SK-N-SH (cell line): ENCODE results near the gene ST3GAL2.

Experiments
- CTCF ChIP-seq: fragments of 200-600 bp; sonication (generic); IDR thresholded peaks from 2 replicates; pipeline ENCODE4 v1.6.1; 2017; ENCODE audit warnings: antibody characterized with exemption, mild to moderate bottlenecking, moderate library complexity
- GABPA ChIP-seq: IDR thresholded peaks from 2 replicates; pipeline ENCODE4 v1.4.0; 2012; ENCODE audit warnings: low read depth, mild to moderate bottlenecking
- MEF2A ChIP-seq: IDR thresholded peaks from 2 replicates; pipeline ENCODE4 v1.4.0; 2012; ENCODE audit warnings: low read depth, borderline replicate concordance
- NFIC ChIP-seq: IDR thresholded peaks from 2 replicates; pipeline ENCODE4 v1.4.0; 2012; ENCODE audit warnings: borderline replicate concordance
- YY1 ChIP-seq: IDR thresholded peaks from 2 replicates; pipeline ENCODE4 v1.4.0; 2012; ENCODE audit warnings: low read depth, mild to moderate bottlenecking

GRCh38 chr16:70442344-70442743 is 3.4 kb upstream of the ST3GAL2 start:
- TF ChIP-seq CTCF: no peak
- TF ChIP-seq GABPA: no peak
- TF ChIP-seq YY1: no peak
- TF ChIP-seq MEF2A: no peak
- no peak for TF ChIP-seq NFIC
